GM23338 (cell line): ENCODE measurements around the gene C5orf34. TPM values are rescaled to one million over a fixed set of nuclear protein-coding genes. Genes with fewer than 3 reads are reported as not detected.
"Not testable (repeated sequence)": the region's sequence is repeated elsewhere in the genome, so short reads cannot be mapped to it uniquely, and the experiment has no call there.

Source experiments
- ATAC-seq: fragments of 200-7000 bp; cut with Tn5 transposase; 3 replicates; pipeline ENCODE4 v1.9.1; 2020
- DNase-seq: peaks from one replicate; pipeline ENCODE4 v3.0.0-alpha.2; 2015; ENCODE audit warnings: low spot score
- H2AFZ ChIP-seq: fragments of 200-600 bp; sonication (generic); 2 replicates; pipeline ENCODE4 v1.8.0; 2016; ENCODE audit warnings: antibody characterized with exemption, mild to moderate bottlenecking, moderate library complexity
- H3F3A ChIP-seq: fragments of 200-600 bp; sonication (generic); replicated peaks from 2 replicates; pipeline ENCODE4 v1.8.0; 2017; ENCODE audit warnings: antibody characterized with exemption, mixed run types, low read depth
- H3K27ac ChIP-seq: fragments of 200-600 bp; sonication (generic); 2 replicates; pipeline ENCODE4 v1.6.1; 2016; ENCODE audit warnings: low read depth
- H3K27me3 ChIP-seq: fragments of 200-600 bp; sonication (generic); 2 replicates; pipeline ENCODE4 v1.8.0; 2016; ENCODE audit warnings: mild to moderate bottlenecking, mixed run types, moderate library complexity; ENCODE audit not compliant: insufficient read depth
- H3K36me3 ChIP-seq: fragments of 200-600 bp; sonication (generic); 2 replicates; pipeline ENCODE4 v1.8.0; 2016; ENCODE audit warnings: mild to moderate bottlenecking; ENCODE audit not compliant: insufficient read depth
- H3K4me1 ChIP-seq: fragments of 200-600 bp; sonication (generic); 2 replicates; pipeline ENCODE4 v1.8.0; 2016; ENCODE audit warnings: mild to moderate bottlenecking, moderate library complexity; ENCODE audit not compliant: insufficient read depth
- H3K4me2 ChIP-seq: fragments of 200-600 bp; sonication (generic); 2 replicates; pipeline ENCODE4 v1.7.1; 2017; ENCODE audit warnings: mixed run types
- H3K4me3 ChIP-seq: fragments of 200-600 bp; sonication (generic); 2 replicates; pipeline ENCODE4 v1.6.1; 2016; ENCODE audit warnings: mixed run types
- H3K79me2 ChIP-seq: fragments of 200-600 bp; sonication (generic); replicated peaks from 2 replicates; pipeline ENCODE4 v1.8.0; 2017; ENCODE audit warnings: mild to moderate bottlenecking; ENCODE audit not compliant: insufficient read depth
- H3K9me2 ChIP-seq: fragments of 200-600 bp; sonication (generic); 2 replicates; pipeline ENCODE4 v1.8.0; 2017; ENCODE audit not compliant: insufficient read depth
- H4K20me1 ChIP-seq: fragments of 200-600 bp; sonication (generic); replicated peaks from 2 replicates; pipeline ENCODE4 v1.8.0; 2017; ENCODE audit warnings: mild to moderate bottlenecking; ENCODE audit not compliant: insufficient read depth
- H3K27ac Mint-ChIP-seq: 2 replicates; pipeline ENCODE4 v1.8.0; 2020; ENCODE audit warnings: inconsistent platforms, mild to moderate bottlenecking, moderate library complexity, mixed read lengths
- H3K27me3 Mint-ChIP-seq: 3 replicates; pipeline ENCODE4 v1.8.0; 2022; ENCODE audit warnings: low read depth, mild to moderate bottlenecking, moderate library complexity, mixed read lengths, inconsistent platforms; ENCODE audit not compliant: insufficient read depth, poor library complexity
- H3K36me3 Mint-ChIP-seq: 3 replicates; pipeline ENCODE4 v1.8.0; 2021; ENCODE audit warnings: low read depth, mild to moderate bottlenecking, inconsistent platforms, moderate library complexity, mixed read lengths
- H3K4me1 Mint-ChIP-seq: 3 replicates; pipeline ENCODE4 v1.8.0; 2020; ENCODE audit warnings: mild to moderate bottlenecking, inconsistent platforms, mixed read lengths
- H3K4me3 Mint-ChIP-seq: 3 replicates; pipeline ENCODE4 v1.8.0; 2021; ENCODE audit warnings: moderate library complexity, mild to moderate bottlenecking, inconsistent platforms, mixed read lengths
- H3K9me3 Mint-ChIP-seq: 3 replicates; pipeline ENCODE4 v1.8.0; 2020; ENCODE audit warnings: moderate library complexity, mild to moderate bottlenecking, inconsistent platforms, mixed read lengths
- CREB1 ChIP-seq: fragments of 250-450 bp; sonication (Bioruptor Pico); IDR thresholded peaks from 2 replicates; pipeline ENCODE4 v1.5.0; 2020; ENCODE audit warnings: low read depth, mild to moderate bottlenecking, moderate library complexity
- ETS1 ChIP-seq: IDR thresholded peaks from 2 replicates; pipeline ENCODE4 v1.6.1; 2016; ENCODE audit warnings: antibody characterized with exemption
- EZH2phosphoT487 ChIP-seq: fragments of 200-600 bp; sonication (generic); IDR thresholded peaks from one replicate; pipeline ENCODE4 v1.8.1; 2018; ENCODE audit warnings: antibody characterized with exemption; ENCODE audit not compliant: unreplicated experiment
- NANOG ChIP-seq: IDR thresholded peaks from 2 replicates; pipeline ENCODE4 v1.6.1; 2016; ENCODE audit warnings: antibody characterized with exemption, borderline replicate concordance
- REST ChIP-seq: IDR thresholded peaks from one replicate; pipeline ENCODE4 v1.6.1; 2018; ENCODE audit warnings: antibody characterized with exemption; ENCODE audit not compliant: unreplicated experiment
- STAT1 ChIP-seq: IDR thresholded peaks from one replicate; pipeline ENCODE4 v1.6.1; 2016; ENCODE audit warnings: antibody characterized with exemption; ENCODE audit not compliant: unreplicated experiment
- ZNF114 ChIP-seq: fragments of 250-450 bp; sonication (Bioruptor Pico); IDR thresholded peaks from 2 replicates; pipeline ENCODE4 v1.5.0; 2020; ENCODE audit warnings: mild to moderate bottlenecking, moderate library complexity
- ZNF331 ChIP-seq: fragments of 250-450 bp; sonication (Bioruptor Pico); IDR thresholded peaks from 2 replicates; pipeline ENCODE4 v1.5.0; 2020; ENCODE audit warnings: low read depth, mild to moderate bottlenecking, moderate library complexity
- ZNF462 ChIP-seq: fragments of 250-450 bp; sonication (Bioruptor Pico); IDR thresholded peaks from 2 replicates; pipeline ENCODE4 v1.5.0; 2020; ENCODE audit warnings: mild to moderate bottlenecking, moderate library complexity
- polyA plus RNA-seq: library from polyadenylated mRNA; unstranded; fragments of >200 nt; fragmentation: Nextera tagmentation; extraction: Ambion mirVana; gene quantifications from 2 replicates; pipeline ENCODE4 v1.2.1, GENCODE V29; 2016
- total RNA-seq: library from RNA; depleted of rRNA; stranded (reverse); fragments of >200 nt; shearing (Covaris generic); gene quantifications from 2 replicates; pipeline ENCODE4 v1.2.3, GENCODE V29; 2014

C5orf34 gene
- total and polyA plus RNA-seq, 2 experiments from 2014 or later = 12.2 to 15.3 TPM

GRCh38 chr5:43467100-43467499 is 47.8 kb downstream of the C5orf34 start (continued):
- TF ChIP-seq ZNF331 (no peak), ZNF114 (CRISPR knock-in tag) (no peak), NANOG (no peak), STAT1 (no peak), REST (no peak), ETS1 (no peak)

GRCh38 chr5:43465455-43465854 is 49.5 kb downstream of the C5orf34 start:
- H3K27ac ChIP-seq, H3K27me3 Mint-ChIP-seq, H3K4me2 ChIP-seq, H3K9me2 ChIP-seq, H3K4me1 Mint-ChIP-seq, H2AFZ ChIP-seq, H3K4me1 ChIP-seq, ATAC-seq, H3F3A ChIP-seq, H3K27me3 ChIP-seq, H3K36me3 ChIP-seq, DNase-seq, H3K27ac Mint-ChIP-seq, H4K20me1 ChIP-seq, H3K4me3 ChIP-seq, H3K4me3 Mint-ChIP-seq: not testable (repeated sequence)
- H3K79me2 ChIP-seq = peaks cover 21% of the 10 kb centered on the region
- Mint-ChIP-seq H3K9me3 (peaks cover 27% of the 10 kb centered on the region), H3K36me3 (peaks cover 65% of the 10 kb centered on the region)

- H3K9me3 Mint-ChIP-seq = peaks cover 28% of the 10 kb centered on the region
- H3F3A ChIP-seq = no peaks in the 10 kb centered on the region
- no peaks in the 10 kb centered on the region for H3K4me1 ChIP-seq
- no peaks in the 10 kb centered on the region for H3K27me3 ChIP-seq
- H2AFZ ChIP-seq = no peak overlapping the region
- H3K9me2 ChIP-seq = no peaks in the 10 kb centered on the region
- no peaks in the 10 kb centered on the region for H3K27me3 Mint-ChIP-seq
- H4K20me1 ChIP-seq = no peaks in the 10 kb centered on the region
- H3K36me3 ChIP-seq = peaks cover 4% of the 10 kb centered on the region; the same call in 1 of the 2 replicates
- no peak overlapping the region for H3K27ac ChIP-seq
- peaks cover 66% of the 10 kb centered on the region for H3K36me3 Mint-ChIP-seq
- H3K4me1 Mint-ChIP-seq = no peaks in the 10 kb centered on the region
- no peak for DNase-seq
- H3K4me3 ChIP-seq = no peak overlapping the region
- peaks cover 13% of the 10 kb centered on the region; the same call in 1 of the 2 replicates for H3K79me2 ChIP-seq
- H3K27ac Mint-ChIP-seq = no peak overlapping the region
- no peak for ATAC-seq
- no peak overlapping the region for H3K4me2 ChIP-seq
- H3K4me3 Mint-ChIP-seq = no peak overlapping the region
- TF ChIP-seq STAT1 = no peak
- no peak for TF ChIP-seq ZNF462
- no peak for TF ChIP-seq CREB1 (CRISPR knock-in tag)
- no peak for TF ChIP-seq ETS1
- no peak for TF ChIP-seq EZH2phosphoT487
Observed at GRCh38 chr5:43461066-43461465, 53.9 kb downstream of the C5orf34 start.
